Measurements from ENCODE around the gene TAF1A.
A peak's percentile ranks its signal among the peaks of the same experiment; 100 is the strongest.
"Not testable (repeated sequence)": the region's sequence is repeated elsewhere in the genome, so short reads cannot be mapped to it uniquely, and the experiment has no call there.

TAF1A gene

GRCh38 chr1:222589462-222590302, at the start of gene TAF1A:
Gene TAF1A, minus strand, starts transcription at chr1:222589933.
- peak; percentile 74 to 81 (median 75) for DNase-seq (ENCODE audit: low read depth in 3 of 3)

GRCh38 chr1:222634180-222635013, 44.7 kb upstream of the TAF1A start:
- DNase-seq (ENCODE audit: low read depth in 3 of 3): peak in 2 of 3 donors; percentile 57 to 61

- DNase-seq (ENCODE audit: low read depth in 3 of 3): no peak
Observed at GRCh38 chr1:222632749-222633148, 43.0 kb upstream of the TAF1A start.

DNA sequence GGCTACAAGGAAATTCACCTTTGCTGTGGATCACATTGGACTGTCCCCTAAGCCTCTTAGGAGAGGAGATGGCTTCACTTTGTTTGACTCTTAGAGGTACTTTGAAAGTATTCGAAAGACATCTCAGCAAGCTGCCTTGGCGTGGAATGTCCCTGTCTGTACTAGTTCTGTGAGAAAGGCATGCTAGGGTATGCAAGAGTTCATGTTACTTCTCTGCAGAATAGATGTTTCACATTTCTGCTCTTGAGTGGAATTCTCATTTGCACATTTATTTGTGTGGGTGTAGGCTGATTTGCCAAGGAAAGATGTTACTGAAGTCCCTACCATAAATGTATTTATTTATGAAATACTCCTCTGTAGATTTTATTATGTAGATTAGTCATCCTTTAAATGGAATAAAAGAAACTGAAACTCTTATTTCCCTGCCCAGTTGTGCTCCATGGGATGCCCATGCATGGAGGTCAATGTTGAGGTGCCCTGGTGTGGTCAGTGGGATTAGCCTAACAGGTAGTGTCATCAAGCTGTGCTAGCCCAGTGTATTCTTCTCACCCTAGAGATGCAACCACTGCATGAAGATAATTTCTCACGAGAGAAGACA, 42.0 kb upstream of the TAF1A start:
- no peak for DNase-seq (ENCODE audit: low read depth in 3 of 3)

- no peak for DNase-seq (ENCODE audit: low read depth in 3 of 3)
Observed at GRCh38 chr1:222629921-222630535, 40.3 kb upstream of the TAF1A start.

DNA sequence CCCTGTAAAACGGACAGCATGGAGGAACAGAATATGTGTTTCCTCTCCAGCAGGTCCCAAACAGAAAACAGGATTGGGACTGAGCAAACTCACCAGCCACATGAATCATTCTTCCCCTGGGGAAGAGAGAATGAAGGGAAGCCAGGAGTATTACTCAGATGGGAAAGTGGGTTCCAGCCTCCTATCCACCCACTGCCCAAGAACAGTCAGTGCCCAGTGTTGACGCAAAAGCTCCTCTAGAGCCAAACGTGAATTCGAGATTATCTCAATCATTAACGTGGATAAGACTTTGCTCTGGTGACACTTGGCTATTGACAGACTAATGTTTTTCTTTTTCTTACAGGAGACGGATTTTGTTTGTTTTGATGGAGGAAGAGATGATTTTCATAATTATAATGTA, 37.5 kb upstream of the TAF1A start:
- no peak for DNase-seq (ENCODE audit: low read depth in 3 of 3)

GRCh38 chr1:222624214-222624613, 34.5 kb upstream of the TAF1A start:
- no peak for DNase-seq (ENCODE audit: low read depth in 3 of 3)

GRCh38 chr1:222623458-222623857, 33.7 kb upstream of the TAF1A start:
- DNase-seq (ENCODE audit: low read depth in 3 of 3): no peak

DNA sequence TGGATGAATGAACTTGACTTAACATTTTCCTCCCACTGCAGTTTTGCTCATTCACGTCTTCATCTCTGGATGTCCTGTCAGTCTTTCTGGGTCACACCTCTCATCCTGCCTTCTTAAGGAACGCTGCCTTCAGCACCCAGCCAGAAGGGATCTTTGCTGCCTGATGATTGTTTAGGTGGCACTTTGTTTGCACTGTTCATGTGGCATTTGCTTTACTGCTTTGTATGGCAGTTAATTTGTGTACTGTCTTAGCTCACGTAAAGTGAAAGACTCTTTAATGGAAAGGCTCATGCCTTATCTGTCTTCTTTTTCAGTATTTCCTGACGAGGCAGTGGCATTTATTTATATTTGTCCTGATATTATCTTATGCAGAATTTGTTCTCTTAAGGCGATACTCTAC, 33.0 kb upstream of the TAF1A start:
- no peak for DNase-seq (ENCODE audit: low read depth in 3 of 3)

GRCh38 chr1:222620566-222620965, 30.8 kb upstream of the TAF1A start:
- no peak for DNase-seq (ENCODE audit: low read depth in 3 of 3)

DNA sequence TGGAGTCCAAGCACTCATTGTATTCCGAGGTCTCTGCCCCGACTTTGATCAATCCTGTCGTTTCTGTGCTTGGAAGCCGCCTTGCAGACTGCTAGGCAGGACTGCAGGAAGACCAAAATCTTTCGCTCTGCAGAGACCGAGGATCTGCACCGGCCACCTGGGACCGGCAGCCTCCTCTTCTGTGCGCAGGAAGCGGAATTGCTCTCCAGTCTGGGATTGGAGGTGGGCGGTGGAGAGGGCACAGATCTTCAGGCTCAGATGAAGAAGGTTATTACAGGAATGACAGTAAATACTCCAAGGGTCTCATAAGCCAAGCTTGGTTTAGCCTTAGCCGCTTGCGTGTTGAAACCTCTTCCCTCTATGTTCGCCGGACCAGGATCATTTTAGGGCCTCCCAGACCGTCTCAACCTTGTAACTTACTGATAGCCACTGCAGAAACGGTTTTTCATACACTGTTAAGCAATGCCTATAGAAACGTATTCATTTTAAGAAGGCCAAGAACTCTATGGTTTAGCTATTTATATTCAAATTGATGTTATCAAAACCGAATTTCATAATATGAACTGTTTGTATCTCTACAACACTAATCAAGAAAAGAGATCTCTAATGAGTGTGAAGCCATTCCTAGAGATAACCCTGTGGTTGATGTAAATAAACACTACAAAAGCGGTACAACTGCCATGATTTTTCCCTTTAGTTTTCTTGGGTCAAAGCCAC, 29.3 kb upstream of the TAF1A start:
- peak in 1 of 3 donors; percentile 4 for DNase-seq (ENCODE audit: low read depth in 3 of 3)

DNA sequence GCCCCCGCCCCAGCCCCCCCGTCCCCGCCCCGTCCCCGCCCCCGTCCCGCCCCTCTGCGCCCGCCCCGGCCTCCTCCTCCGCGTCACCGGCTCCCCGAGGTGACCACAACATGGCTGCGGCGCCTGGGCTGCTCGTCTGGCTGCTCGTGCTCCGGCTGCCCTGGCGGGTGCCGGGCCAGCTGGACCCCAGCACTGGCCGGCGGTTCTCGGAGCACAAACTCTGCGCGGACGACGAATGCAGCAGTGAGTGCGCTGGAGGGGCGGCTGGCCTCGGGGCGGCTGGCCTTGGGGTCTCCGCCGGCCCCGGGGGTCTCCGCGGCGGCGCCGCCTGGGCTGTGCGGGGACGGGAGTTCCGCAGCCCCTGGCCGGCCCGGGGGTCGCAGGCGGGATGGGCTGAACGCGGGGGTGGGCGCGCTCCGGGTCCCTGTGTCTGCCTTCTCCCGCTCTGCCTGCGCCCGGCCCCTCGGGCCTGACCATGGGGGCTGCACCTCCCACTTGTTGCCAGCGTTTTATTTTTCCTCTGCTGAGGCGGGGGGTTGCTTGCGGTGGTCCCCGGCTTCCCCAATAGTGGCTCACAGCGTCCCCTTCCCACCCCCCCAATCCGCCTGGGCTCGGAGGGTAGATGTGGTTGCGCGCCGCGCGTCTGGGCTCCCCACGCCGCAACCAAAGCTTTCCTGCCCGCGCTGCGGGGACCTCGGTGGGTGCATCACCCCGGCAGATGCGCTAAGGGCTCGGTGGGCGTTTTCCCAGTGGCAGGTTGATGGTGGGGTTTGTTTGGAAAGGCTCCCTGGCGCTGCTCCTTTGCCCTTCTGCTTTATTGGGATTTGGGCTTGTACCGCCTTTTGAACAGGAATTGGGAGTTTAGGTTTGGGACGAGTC, 28.5 kb upstream of the TAF1A start, which contains the start of gene MIA3:
Gene MIA3 (plus strand): TSS at position 97 of the 879 bp plus-strand sequence. CDS start 14 bp downstream, at position 111.
- peak; percentile 60 to 63 (median 61) for DNase-seq (ENCODE audit: low read depth in 3 of 3)

DNA sequence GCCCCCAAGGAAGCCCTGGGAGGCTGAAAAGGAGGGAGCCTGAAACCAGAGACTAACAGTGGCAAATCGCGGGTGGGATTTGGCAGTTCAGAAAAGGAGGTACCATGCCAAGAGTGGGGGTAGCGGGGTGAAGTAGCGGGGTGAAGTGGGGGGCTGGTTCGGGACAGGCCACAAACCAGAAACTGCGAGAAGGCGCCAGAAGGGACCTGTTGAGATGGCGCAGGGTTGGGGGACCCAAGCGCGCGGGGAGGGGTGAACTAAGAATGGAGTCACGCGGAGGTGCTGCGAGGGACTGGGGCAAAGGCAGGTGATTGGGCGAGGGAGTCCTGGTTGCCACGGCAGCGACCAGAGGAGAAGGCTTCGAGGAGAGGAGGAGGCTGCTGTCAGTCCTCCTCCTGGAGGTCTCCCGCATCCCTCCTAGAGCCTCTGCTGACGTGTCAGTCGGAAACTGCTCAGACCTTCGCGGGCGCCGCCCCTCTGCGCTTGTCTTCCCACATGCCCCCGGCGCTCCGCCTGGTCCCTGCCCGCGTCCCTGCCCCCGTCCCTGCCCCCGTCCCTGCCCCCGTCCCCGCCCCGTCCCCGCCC, 27.7 kb upstream of the TAF1A start:
- DNase-seq (ENCODE audit: low read depth in 3 of 3): peak; percentile 71 to 83 (median 74)

GRCh38 chr1:222616525-222616924, 26.8 kb upstream of the TAF1A start:
- DNase-seq (ENCODE audit: low read depth in 3 of 3): no peak

DNA sequence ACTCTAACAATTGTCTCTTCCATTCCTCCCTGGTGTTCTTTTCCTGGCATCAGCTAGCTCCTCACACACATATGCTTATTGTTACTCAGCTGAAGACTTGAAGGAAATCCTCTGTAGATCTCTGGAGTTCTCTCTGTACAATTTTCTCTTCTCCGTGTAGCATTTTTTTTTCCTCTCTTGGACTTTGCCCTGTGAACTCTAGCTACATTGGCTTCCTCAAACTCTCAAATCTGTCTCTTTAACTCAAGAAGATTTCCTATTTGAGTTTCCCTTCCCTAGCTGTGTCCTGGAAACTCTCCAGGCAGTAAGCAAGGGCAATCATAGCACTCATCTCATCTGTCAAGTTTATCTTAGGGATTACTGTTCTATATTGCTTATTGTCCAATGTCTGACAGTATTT, 23.9 kb upstream of the TAF1A start:
- no peak for DNase-seq (ENCODE audit: low read depth in 3 of 3)

- no peak for DNase-seq (ENCODE audit: low read depth in 3 of 3)
Observed at GRCh38 chr1:222610728-222611127, 21.0 kb upstream of the TAF1A start.

DNA sequence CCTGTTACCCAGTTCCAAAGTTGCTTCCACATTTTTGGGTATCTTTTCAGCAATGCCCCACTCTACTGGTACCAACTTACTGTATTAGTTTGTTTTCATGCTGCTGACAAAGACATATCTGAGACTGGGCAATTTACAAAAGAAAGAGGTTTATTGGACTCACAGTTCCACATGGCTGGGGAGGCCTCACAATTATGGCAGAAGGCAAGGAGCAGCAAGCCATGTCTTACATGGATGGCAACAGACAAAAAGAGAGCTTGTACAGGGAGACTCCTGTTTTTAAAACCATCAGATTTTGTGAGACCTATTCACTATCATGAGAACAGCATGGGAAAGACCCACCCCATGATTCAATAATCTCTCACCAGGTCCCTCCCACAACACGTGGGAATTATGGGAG, 19.4 kb upstream of the TAF1A start:
- not testable (repeated sequence) for DNase-seq (ENCODE audit: low read depth in 3 of 3)

- no peak for DNase-seq (ENCODE audit: low read depth in 3 of 3)
Observed at GRCh38 chr1:222606757-222607156, 17.0 kb upstream of the TAF1A start.

DNA sequence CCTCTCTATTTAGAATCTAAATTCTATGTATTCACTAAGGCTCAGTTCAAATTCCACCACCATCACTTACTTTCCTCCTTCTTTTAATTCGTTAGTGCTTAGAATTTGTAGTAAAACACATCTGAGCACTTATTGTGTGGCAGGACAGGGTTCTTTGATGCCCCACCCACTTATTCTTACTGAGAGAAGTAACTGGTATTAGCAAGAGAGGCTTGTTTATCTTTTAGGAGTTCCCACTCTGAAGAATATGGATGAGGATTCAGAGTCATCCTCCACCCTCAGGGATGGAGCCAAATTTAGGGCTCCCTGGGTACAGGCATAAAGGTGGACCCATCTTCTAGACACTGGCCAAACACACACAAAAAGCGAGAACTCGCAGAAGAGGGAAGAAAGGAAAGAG, 11.5 kb upstream of the TAF1A start:
- no peak for DNase-seq (ENCODE audit: low read depth in 3 of 3)

GRCh38 chr1:222600281-222600680, 10.5 kb upstream of the TAF1A start:
- no peak for DNase-seq (ENCODE audit: low read depth in 3 of 3)

All from stimulated activated CD4-positive, alpha-beta T cell treated with anti-CD3 and anti-CD28 coated beads, TNF-alpha, amount 100 ng/mL, for 48 hours (primary cell).